MM.1S (cell line): Measurements from ENCODE around the gene PLCB2.

ENCODE experiments used
- DNase-seq: peaks from one replicate; pipeline ENCODE4 v3.0.0-alpha.2; 2015
- H2AFZ ChIP-seq: fragments of 300-600 bp; sonication (generic); 2 replicates; pipeline ENCODE4 v1.6.0; 2016; ENCODE audit warnings: antibody characterized with exemption, low read length
- H3F3A ChIP-seq: fragments of 300-600 bp; sonication (generic); 2 replicates; pipeline ENCODE4 v1.6.1; 2016; ENCODE audit warnings: mild to moderate bottlenecking, antibody characterized with exemption, low read length, moderate library complexity, mixed read lengths; ENCODE audit not compliant: insufficient read depth
- H3K27ac ChIP-seq: fragments of 300-600 bp; sonication (generic); 2 replicates; pipeline ENCODE4 v1.5.1; 2016; ENCODE audit warnings: mild to moderate bottlenecking, low read length
- H3K27me3 ChIP-seq: fragments of 300-600 bp; sonication (generic); replicated peaks from 2 replicates; pipeline ENCODE4 v1.6.0; 2016; ENCODE audit warnings: low read length; ENCODE audit not compliant: insufficient read depth
- H3K36me3 ChIP-seq: fragments of 300-600 bp; sonication (generic); replicated peaks from 2 replicates; pipeline ENCODE4 v1.6.1; 2016; ENCODE audit warnings: mild to moderate bottlenecking, low read length, mixed read lengths; ENCODE audit not compliant: insufficient read depth
- H3K4me1 ChIP-seq: fragments of 300-600 bp; sonication (generic); 2 replicates; pipeline ENCODE4 v1.6.1; 2016; ENCODE audit warnings: low read length, mixed read lengths
- H3K4me2 ChIP-seq: fragments of 300-600 bp; sonication (generic); 2 replicates; pipeline ENCODE4 v1.6.0; 2016; ENCODE audit warnings: low read depth, low read length
- H3K4me3 ChIP-seq: fragments of 300-600 bp; sonication (generic); 2 replicates; pipeline ENCODE4 v1.5.1; 2016; ENCODE audit warnings: low read length, mixed read lengths
- H3K79me2 ChIP-seq: fragments of 300-600 bp; sonication (generic); 2 replicates; pipeline ENCODE4 v1.6.1; 2016; ENCODE audit warnings: mixed run types, low read length, mixed read lengths
- H3K9ac ChIP-seq: fragments of 300-600 bp; sonication (generic); 2 replicates; pipeline ENCODE4 v1.6.1; 2016; ENCODE audit warnings: low read length, mixed read lengths
- H3K9me2 ChIP-seq: fragments of 300-600 bp; sonication (generic); replicated peaks from 2 replicates; pipeline ENCODE4 v1.6.1; 2016; ENCODE audit warnings: mild to moderate bottlenecking, low read length, mixed read lengths; ENCODE audit not compliant: insufficient read depth
- H3K9me3 ChIP-seq: fragments of 300-600 bp; sonication (generic); replicated peaks from 2 replicates; pipeline ENCODE4 v1.6.1; 2016; ENCODE audit warnings: mild to moderate bottlenecking, low read length, mixed read lengths; ENCODE audit not compliant: insufficient read depth
- H4K20me1 ChIP-seq: fragments of 300-600 bp; sonication (generic); 2 replicates; pipeline ENCODE4 v1.6.1; 2016; ENCODE audit warnings: mild to moderate bottlenecking, low read length, moderate library complexity, mixed read lengths; ENCODE audit not compliant: insufficient read depth
- CTCF ChIP-seq: fragments of 300-600 bp; sonication (generic); IDR thresholded peaks from 2 replicates; pipeline ENCODE4 v1.5.1; 2016; ENCODE audit warnings: antibody characterized with exemption, low read length, mixed read lengths
- EZH2 ChIP-seq: fragments of 300-600 bp; sonication (generic); optimal IDR thresholded peaks from 2 replicates; pipeline ENCODE3; 2017; ENCODE audit warnings: low read depth, mild to moderate bottlenecking, antibody characterized with exemption, low read length, mixed read lengths
- EZH2phosphoT487 ChIP-seq: fragments of 300-600 bp; sonication (generic); IDR thresholded peaks from 2 replicates; pipeline ENCODE4 v1.6.1; 2018; ENCODE audit warnings: antibody characterized with exemption, low read length

Gene PLCB2

GRCh38 chr15:40331026-40331425, 23.3 kb upstream of the PLCB2 start:
- Histone ChIP-seq H3K4me1 (peaks cover 49% of the 10 kb centered on the region), H3K4me2 (no peak overlapping the region)

GRCh38 chr15:40330368-40330836, 22.7 kb upstream of the PLCB2 start:
- H3K9ac ChIP-seq = no peak overlapping the region
- H3K4me1 ChIP-seq = peaks cover 55% of the 10 kb centered on the region
- no peaks in the 10 kb centered on the region for H3K27me3 ChIP-seq
- no peak for DNase-seq
- no peak overlapping the region for H3K27ac ChIP-seq
- no peaks in the 10 kb centered on the region for H3K36me3 ChIP-seq
- H4K20me1 ChIP-seq = no peaks in the 10 kb centered on the region
- peaks cover 26% of the 10 kb centered on the region for H3K79me2 ChIP-seq
- H3K9me3 ChIP-seq = no peaks in the 10 kb centered on the region
- H3K4me3 ChIP-seq = no peak overlapping the region
- no peak overlapping the region for H2AFZ ChIP-seq
- H3K9me2 ChIP-seq = no peaks in the 10 kb centered on the region
- H3F3A ChIP-seq = peaks cover 36% of the 10 kb centered on the region
- no peak overlapping the region; the same call in 1 of the 2 replicates for H3K4me2 ChIP-seq
- TF ChIP-seq EZH2phosphoT487 (no peak), CTCF (no peak), EZH2 (no peak)

More at GRCh38 chr15:40331026-40331425, 23.3 kb upstream of the PLCB2 start:
- Histone ChIP-seq H3K27me3 (no peaks in the 10 kb centered on the region), H3K27ac (no peak overlapping the region), H2AFZ (no peak overlapping the region), H3K4me3 (no peak overlapping the region), H3K36me3 (no peaks in the 10 kb centered on the region), H3K9me2 (no peaks in the 10 kb centered on the region), H3K9ac (no peak overlapping the region), H4K20me1 (no peaks in the 10 kb centered on the region), H3K9me3 (no peaks in the 10 kb centered on the region), H3K79me2 (peaks cover 20% of the 10 kb centered on the region), H3F3A (peaks cover 34% of the 10 kb centered on the region)
- no peak for DNase-seq
- TF ChIP-seq EZH2 = no peak
- TF ChIP-seq CTCF = no peak
- no peak for TF ChIP-seq EZH2phosphoT487

GRCh38 chr15:40329804-40330203, 22.1 kb upstream of the PLCB2 start:
- peaks cover 61% of the 10 kb centered on the region for H3K4me1 ChIP-seq
- H3K9ac ChIP-seq = 0 out of 2 replicates have a peak overlapping the region, but pooled peaks have one; percentile 33
- no peaks in the 10 kb centered on the region for H3K36me3 ChIP-seq

More at GRCh38 chr15:40329804-40330203, 22.1 kb upstream of the PLCB2 start:
- Histone ChIP-seq H3K79me2 (peaks cover 32% of the 10 kb centered on the region), H3K4me3 (no peak overlapping the region), H3K9me2 (no peaks in the 10 kb centered on the region), H3K9me3 (no peaks in the 10 kb centered on the region), H3K27me3 (no peaks in the 10 kb centered on the region), H2AFZ (no peak overlapping the region), H3F3A (peaks cover 36% of the 10 kb centered on the region), H4K20me1 (no peaks in the 10 kb centered on the region), H3K27ac (peak overlapping the region; percentile 89), H3K4me2 (peak overlapping the region; percentile 79)
- TF ChIP-seq CTCF (no peak), EZH2phosphoT487 (no peak), EZH2 (no peak)
- no peak for DNase-seq
